HG02973 (cell line): ENCODE measurements around the gene LINC01488.

ENCODE experiments used
- ATAC-seq: cut with Tn5 transposase; IDR thresholded peaks from one replicate; pipeline ENCODE4 v1.9.1; 2021; ENCODE audit warnings: moderate library complexity; ENCODE audit not compliant: unreplicated experiment

Gene LINC01488

DNA sequence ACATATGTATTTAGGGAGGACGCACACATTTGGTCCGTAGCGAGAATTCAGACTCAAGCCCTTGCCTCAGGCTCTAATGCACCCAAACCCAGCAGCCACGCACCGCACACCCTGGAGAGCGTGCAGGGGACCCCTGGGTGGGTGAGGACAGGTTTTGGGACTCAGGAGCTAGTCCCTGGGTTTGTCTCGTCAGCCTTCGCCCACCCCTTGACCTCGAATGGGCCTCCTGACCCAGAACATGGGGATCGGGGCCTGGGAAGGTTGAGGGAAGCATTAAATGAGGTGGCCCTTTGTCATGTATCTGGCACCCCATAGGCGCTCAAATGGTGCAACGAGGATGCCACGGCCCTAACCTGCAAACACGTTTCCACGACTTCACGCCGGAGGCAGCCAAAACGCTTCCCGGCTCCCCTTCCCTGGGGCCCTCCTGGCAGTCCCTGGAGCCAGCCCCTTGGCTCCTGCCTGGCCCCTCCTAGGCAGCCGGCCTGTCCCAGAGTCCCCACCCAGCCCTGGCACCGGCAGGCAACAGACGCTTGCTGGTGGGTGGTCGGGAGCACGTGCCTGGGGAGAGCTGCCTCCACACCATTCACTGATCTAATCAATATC lies 5.5 kb upstream of the LINC01488 start:
- no peak for ATAC-seq

DNA sequence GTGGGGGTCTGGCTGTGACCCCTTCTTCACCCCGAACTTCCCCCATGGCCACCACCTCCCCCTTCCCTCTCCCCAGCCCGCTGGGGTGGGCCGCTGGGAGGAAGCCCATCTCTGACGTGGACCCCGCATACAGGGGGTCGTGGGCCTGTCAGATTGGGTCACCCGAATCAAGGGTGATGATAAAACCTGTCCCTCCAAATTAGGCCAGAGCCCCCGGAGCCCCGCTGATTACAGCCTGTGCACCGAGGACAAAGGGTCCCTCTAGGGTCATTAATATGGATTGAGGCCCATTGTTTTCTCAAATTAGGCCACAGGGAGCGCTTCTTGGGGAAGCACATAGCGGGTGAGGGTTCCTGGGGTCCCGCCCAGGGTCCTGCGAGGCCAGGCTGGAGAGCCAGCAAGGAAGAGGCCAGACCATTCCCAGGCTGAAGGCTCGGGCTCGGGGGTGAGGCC lies 4.9 kb upstream of the LINC01488 start:
- ATAC-seq = no peak

- no peak for ATAC-seq
These were observed 4.4 kb upstream of the LINC01488 start for GRCh38 chr11:69477086-69477485.

DNA sequence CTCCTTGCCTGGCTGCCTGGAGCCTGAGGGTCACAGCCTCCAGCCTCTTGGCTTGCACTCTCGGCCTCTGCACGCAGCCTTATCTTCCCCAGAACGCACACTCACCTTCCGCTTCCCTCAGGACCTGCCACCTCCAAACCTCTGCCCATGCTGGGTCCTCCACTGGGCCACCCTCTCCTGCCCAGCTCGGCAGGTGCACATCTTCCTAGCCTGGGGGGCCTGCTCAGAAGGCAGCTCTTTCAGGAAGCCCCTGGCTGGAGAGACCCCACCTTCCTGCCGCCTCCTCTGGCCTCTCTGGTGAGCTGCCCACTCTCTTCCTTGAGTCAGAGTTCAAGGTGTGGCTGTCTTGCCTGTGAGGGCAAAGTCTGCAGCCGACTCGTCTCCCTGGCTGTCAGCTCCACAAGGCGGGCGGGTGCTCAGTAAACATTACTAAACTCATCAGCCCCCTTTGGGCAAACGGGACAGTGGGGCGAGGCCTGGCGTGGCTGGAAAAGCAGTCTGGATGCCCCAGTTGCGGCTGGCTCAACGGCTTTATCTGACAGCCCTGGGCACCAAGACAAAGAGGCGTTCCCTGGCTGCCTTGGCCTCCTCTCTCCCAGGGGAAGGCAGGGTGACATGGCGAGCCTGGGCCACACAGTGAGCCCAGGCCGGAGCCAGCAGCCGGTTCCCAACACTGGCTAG lies 1.7 kb upstream of the LINC01488 start:
- no peak for ATAC-seq

DNA sequence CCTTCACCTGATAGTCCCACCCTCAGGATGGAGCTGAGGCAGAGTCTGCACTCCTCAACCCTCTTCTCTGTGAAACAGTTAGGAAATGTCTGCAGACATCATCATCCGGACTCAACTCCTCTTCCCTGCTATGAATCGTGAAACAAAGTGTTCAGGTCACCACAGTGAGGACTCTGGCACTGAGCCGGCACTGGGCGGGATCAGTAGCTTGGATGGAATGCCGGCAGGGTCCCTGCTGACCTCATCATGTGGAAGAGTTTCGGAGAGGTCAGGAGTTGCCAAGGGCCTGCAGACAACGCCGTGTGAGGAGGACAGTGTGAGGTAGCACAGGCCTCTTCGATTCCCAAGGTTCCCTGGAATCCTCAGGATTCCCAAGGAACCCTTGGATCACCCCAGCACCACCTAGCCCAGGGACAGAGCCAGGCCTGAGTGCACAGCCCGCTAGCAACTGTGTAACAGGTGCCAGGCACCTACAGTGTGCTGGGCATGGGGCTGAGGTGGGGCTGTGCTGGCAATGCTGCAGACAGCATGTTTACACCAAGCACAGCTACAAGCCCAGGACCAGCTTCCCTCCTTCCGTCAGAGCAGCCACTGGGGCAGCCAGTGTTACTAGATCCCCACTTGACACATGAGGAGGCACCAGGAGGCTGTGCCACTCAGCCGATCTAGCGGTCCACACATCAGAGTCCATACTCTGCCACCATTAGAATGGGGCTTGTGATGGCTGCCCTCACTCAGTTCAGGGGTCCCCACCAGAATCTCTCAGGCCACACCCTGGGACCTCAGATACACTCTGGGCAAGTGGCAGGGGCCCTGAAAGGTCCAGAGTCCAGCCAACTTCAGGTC lies 693 bp upstream of the LINC01488 start:
- no peak for ATAC-seq

GRCh38 chr11:69482322-69482721 lies 859 bp downstream of the LINC01488 start:
- no peak for ATAC-seq

- ATAC-seq = no peak
These were observed 1.7 kb downstream of the LINC01488 start for GRCh38 chr11:69483170-69483569.

DNA sequence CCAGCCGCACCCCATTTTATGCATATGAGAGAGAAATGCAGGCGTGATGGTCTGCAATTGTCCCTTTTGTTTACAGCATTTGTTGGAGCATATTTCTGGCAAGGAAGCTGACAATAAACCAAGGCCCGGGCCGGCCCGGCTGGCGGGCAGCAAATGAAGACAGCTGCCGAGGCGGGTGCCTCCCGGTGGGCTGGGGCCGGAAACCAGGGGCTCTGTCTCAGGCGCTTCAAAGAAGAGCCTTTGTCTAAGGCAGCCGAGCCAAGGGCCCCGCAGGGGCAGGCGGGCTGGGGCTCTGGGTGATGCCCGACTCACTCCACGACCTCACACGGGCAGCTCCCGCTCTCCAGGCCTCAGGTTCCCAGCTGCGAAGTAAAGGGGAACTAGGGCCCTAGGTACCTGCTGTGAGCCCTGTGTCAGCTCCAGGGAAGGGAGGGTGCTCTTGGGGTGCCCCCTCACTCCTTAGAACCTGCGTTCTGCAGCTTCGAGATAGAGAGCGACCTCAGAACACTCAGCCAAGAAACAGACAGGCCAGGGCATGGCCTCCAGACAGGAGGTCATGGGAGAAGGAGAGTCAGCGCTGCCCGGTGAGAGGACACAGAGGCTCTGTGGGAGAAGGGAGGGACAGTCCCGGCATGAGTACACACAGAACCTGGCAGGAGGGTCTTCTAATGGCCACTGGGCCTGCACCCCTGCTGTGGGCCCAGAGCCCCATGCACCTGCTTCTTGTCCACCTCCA lies 2.4 kb downstream of the LINC01488 start:
- no peak for ATAC-seq

DNA sequence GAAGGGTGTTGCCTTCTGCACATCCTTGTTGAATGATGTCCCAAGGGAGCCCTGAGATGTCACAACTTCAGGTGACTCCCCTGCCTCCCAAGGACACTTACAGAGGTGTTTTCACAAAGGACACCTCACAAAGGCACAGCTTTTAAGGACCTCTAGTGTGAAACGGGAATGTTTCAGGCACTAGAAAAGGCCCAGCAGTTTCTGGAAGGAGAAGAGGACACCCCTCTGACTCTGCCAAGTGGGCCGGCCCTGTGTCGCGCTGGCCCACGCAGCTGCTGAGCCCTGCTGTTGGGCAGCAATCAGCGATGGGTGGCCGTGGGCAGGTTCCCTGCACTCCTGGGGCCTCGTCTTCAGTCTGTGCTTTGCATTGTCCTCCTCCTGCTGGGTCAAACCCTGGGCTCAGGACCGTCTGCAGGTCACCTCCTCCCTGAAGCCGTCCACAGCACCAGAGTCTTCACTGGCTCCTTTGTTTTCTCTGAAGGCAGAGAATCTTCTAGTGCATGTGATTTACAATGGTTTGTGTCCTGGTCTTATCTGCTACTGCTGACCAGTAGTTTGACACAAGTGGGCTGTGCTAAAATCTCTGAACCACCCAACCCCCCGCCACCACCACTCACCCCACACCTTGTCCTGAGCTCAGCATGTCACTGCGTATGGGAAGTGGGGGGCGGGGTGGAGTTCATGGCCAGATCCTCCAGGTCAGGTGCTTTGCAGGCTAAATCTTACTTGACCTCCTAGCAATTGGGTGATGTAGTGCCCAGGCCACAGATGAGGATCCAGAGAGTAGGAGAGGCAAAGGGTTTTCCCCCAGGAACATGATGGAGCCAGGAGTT lies 3.2 kb downstream of the LINC01488 start:
- no peak for ATAC-seq

GRCh38 chr11:69485337-69486041 lies 4.0 kb downstream of the LINC01488 start:
- no peak for ATAC-seq

DNA sequence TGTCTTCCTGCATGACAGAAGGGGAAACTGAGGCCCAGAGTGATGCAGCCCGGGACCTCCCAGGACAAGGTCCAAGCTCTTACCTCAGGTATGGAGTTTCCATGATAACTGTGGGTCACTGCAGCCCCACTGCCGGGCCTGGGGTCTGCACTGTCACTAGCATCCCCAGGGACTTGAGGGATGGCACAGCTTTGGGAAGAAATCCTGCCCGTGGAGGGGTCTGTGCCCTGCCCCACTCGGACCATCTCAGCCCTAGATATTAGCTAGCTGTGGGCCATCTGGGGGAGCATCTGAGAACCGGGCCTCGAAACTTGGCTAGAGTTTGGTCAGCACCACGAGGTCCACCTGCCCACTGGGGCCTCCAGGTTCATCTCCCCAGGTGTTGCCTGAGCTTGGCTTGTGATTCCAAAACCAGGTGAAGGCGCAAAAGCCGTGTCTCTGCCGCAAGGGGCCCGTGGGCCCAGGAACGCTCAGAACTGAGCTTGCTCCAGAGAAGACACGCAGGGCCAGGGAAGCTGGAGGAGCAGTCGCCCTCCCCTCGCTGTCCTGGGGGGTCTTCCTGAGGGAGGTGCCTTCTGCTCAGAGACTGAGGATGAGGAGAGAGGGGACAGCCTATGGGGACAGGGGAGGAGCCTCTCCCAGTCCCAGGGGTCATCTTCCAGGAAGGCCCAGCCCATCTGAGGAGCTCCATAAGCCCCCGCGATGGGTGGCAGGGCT lies 4.8 kb downstream of the LINC01488 start:
- ATAC-seq = no peak

GRCh38 chr11:69486773-69487291 lies 5.4 kb downstream of the LINC01488 start:
- no peak for ATAC-seq

GRCh38 chr11:69487391-69487790 lies 5.9 kb downstream of the LINC01488 start:
- ATAC-seq = no peak

- ATAC-seq = no peak
These were observed 6.5 kb downstream of the LINC01488 start for GRCh38 chr11:69487849-69488542.

DNA sequence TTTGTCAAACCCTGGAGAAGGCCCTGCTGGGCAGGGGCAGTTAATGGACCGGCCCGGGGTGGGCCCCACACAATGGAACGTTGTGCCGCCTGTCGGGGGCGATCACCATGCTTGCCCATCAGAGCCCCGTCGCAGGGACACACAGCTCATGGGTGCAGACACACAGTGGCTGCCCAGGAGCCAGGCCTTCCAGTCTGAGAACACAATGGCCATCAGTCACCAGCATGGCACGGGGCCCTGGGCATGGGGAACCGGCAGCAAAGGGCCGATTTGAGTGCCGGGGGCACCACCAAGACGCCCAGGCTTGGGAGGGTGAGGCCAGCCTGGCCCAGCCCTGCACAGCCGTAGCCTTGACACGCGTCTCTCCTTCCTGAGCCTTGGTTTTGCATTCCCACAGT lies 7.1 kb downstream of the LINC01488 start:
- no peak for ATAC-seq

DNA sequence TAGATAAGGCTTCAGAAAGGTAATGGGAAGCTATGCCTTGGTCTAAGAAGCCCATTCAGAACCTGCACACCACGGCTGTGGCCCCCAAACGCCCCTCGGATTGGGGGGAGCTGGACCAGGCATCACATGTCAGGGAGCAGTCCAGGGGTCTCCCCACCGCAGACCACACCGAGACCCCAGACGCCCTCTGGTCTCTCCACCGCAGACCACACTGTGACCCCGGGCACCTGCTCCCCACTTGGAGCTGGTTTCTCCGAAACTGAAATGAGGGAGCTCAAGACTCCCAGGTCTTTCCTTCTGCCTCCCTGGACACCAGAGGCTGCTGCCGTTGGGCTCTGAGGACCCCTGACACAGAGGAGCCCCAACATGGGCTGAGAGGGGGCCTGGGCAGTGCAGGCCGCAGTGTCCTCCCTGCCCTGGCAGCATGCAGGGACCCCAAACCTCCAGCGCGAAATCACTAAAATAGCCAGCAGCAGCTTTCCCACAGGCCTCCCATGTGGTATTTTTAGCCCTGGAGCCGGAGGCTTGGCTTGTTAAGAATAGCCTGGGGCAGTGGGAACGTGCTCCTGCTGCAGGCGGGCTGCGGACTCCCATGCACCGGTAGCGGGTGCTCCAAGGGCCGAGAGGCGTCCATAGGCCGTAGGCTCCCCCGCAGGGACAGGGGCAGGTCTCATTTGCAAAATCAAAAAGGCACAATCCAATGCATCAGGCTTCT lies 7.7 kb downstream of the LINC01488 start:
- ATAC-seq = no peak

DNA sequence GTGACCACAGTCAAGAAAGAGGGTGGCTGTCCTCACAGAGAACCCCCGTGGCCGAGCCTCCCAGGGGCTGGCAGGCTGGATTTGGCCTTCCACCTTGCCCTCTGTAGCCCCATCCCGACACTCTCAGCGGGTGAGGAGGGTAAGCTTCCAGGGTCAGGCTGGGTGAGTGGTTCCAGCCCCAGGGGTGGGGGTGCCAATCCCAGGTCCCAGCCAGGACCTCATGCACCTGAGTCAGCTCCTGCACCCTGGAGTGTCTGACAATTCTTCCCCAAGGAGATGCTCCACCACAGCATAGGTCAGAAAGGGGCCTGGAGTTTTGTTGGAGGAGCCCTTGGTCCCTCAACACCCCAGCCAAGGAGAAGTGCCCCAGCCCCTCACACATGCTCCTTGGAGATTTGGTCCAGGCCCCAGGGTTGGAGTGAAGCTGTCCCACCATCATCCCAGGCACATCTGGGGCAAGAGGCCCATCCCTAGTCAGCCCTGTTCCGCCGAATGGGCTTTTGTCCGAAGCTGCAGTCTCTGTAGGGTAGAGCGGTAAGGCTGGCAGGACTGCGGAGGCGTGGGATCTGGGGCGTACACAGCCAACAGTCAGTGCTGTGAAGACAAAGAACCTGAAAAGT lies 8.4 kb downstream of the LINC01488 start:
- ATAC-seq = no peak
